GM18498 (cell line): ENCODE data around the gene ROPN1.
"Not testable (repeated sequence)": the region's sequence is repeated elsewhere in the genome, so short reads cannot be mapped to it uniquely, and the experiment has no call there.

ENCODE experiments used
- ATAC-seq: cut with Tn5 transposase; IDR thresholded peaks from one replicate; pipeline ENCODE4 v1.9.1; 2021; ENCODE audit warnings: mild to moderate bottlenecking, moderate library complexity; ENCODE audit not compliant: unreplicated experiment

The ROPN1 gene

GRCh38 chr3:124001366-124001765 is 9.4 kb upstream of the ROPN1 start:
- not testable (repeated sequence) for ATAC-seq

DNA sequence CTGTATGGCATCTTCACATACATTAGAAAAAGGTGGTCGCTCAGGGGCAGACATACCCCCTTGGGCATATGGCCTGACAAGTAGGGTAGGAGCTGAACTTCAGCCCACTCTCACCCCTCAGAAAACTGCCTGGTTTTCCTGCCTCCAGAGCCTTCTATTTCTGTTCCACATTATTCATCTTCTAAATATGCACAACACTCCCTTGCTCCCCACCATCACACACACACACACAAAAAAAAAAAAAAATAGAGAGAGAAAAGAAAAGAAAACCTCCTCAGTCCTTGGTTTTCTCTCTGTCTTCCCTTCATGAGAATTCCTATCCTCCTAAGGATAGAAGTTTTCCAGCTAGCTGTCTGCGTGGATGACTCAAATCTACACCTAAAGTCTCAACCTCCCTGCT is 5.6 kb upstream of the ROPN1 start:
- no peak for ATAC-seq

GRCh38 chr3:123993818-123994217 is 1.9 kb upstream of the ROPN1 start:
- no peak for ATAC-seq

DNA sequence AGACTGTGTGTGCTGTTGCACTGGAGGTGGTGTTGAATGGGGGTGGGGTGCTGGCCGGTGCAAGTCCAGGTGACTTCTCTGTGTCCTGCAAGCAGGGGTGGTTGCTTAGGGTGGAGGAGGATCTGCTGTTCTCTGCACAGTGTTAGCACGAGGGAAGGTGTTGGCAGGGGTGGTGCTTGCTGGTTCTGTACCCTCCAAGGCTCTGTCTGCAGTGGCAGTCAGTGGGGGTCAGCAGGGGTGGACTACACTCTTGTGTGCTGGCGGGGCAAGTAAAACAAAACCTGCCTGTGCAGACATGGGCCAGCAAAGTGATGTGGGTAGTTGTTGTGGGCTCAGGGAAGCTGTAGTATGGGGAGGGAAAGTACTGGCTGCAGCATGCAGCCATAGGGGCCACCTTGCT is 5.5 kb downstream of the ROPN1 start:
- no peak for ATAC-seq

DNA sequence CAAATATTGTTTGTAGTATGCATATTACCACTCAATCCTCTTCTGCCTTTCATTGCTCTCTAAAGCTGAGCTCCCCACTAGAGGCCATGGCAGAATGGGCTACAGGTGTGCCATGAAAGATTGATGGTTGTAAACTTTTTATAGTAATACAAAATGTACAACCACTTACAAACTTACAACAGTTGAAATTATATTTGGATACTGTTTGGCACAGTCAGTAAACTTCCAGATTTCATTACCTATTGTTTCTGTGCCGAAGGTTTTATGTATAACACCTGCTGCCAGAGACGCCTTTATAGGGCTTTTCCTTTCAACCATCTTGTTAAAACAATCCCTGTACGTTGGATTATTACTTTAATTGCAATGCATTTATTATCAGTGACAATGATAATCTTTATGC is 7.0 kb downstream of the ROPN1 start:
- ATAC-seq = no peak

DNA sequence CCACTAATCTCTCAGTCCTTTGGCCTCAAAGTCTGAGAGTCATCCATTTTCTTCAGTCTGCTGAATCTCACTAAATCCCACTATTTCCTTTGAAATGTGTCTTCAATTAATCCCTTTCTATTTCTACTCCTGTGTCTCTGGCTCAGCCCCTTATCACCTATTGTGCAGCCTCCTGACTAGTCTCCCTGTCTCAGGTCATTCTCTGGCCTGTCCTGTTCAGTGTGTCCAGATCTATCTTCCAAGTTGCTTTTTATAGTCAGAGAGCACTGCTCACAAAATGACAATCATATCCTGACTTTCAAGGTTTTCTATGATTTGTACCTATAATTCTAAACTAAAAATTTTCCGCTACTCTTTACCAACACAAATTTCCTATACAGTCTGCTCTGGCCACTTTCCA is 7.6 kb downstream of the ROPN1 start:
- ATAC-seq = no peak

GRCh38 chr3:123981317-123981716 is 10.6 kb downstream of the ROPN1 start:
- ATAC-seq = not testable (repeated sequence)

DNA sequence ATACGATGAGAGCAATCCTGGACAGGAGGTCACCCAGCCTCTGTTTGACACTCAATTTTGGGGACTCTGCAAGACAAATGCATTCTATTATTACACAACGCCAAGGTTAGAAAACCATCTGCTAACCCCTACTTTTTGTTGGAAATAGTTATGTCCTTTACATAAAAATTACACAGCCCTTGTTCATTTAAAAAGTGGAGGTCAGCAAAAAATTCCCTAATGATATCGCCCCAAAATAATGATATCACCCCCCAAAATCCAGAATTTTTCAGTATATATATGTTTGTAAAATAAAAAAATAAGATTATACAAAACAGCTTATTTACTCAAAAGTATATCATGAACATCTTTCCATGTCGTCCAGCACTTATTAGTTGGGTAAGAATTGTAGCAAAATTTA is 11.4 kb downstream of the ROPN1 start:
- no peak for ATAC-seq

- ATAC-seq = not testable (repeated sequence)
These were observed 12.1 kb downstream of the ROPN1 start for GRCh38 chr3:123979525-123980501.

DNA sequence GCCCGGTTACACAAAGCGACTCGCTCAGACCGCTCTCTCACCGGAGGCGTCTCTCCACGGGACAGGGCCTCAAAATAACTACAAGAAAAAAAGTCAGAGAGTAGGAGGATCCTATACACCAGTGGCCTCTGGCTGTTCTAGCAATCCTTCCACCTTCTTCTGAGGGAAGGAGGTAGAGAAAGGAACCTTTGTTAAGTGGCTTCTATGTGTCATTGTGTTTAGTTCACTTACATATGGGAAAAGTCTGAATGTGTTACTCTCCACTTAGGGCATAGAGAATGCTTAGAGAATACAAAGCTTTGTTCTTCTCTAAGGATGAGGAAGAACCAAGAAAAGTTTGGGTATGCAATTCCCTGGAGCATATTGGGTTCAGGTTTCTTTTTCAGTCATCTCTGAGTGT is 15.0 kb downstream of the ROPN1 start:
- not testable (repeated sequence) for ATAC-seq

DNA sequence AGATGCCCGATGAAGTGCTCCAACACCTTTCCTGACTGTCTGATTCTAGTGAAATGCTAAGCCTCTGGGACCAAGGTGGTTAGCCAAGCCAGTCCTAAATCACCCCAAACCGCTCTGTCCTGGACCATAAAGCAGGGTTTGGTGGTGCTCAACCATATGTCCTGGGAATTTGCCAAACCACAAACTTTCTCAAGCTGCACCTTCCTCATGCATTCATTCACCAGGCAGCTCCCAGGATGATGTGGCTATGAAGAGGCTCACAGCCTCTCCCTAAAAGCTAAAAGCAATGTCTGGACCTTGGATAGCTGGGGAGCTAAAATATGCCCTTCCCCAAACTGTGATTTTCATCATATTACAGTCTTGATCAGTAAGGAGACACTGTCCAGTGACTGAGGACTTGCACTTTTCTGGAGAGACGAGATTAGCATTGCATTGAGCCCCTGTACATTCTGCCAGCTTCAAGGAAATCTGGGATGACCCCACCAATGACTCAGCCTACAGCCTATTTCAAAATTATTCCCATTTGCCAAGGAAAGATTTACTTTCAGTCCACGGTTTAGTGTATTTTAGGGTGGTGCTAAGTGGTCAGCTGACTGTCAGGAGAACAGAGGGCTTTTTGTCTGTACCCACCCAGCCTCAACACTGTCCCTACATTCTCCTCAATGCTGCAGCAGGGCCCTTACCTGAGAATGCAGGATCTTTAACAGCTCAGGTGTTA is 15.6 kb downstream of the ROPN1 start:
- ATAC-seq = not testable (repeated sequence)

- ATAC-seq = not testable (repeated sequence)
These were observed 16.9 kb downstream of the ROPN1 start for GRCh38 chr3:123975030-123975429.

DNA sequence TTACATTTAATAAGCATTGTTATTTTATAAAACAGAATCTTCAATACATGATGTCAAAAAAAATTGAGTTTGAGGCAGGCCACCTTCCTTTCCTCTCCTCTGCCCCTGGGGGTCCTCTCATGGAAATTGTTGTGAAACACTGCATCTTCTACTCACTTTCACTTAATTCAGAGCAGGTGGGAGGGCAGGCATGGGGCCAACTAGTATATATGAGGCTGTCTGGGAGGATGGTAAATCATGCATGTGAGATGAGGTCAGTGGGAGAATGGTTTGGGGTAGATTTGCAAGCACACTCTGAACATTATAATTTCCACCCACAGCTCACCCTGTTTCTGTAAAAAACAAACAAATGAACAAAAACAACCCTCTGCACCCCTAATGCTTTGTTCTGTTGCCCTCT is 20.5 kb downstream of the ROPN1 start:
- ATAC-seq = no peak

GRCh38 chr3:123967260-123967659 is 24.7 kb downstream of the ROPN1 start:
- ATAC-seq = not testable (repeated sequence)

GRCh38 chr3:123966799-123967198 is 25.1 kb downstream of the ROPN1 start:
- ATAC-seq = peak; percentile 70

DNA sequence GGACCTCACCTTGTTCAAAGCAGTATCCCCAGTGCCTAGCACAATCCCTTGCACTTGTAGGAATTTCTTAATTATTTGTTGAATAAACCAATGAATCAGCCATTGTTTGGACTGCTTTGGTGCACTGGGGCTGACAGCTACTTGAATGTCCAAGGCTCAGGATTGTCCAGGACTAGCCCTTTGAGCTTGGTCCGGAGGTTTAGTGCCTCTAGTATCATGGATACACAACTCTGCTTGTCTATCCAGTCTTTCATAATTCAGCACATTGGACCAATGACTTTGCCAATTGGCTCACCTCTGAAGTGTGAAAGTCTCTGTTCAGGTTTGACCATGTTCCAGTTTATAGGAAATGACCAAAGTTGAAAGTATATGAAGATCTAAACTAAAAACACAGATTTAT is 27.1 kb downstream of the ROPN1 start:
- not testable (repeated sequence) for ATAC-seq

DNA sequence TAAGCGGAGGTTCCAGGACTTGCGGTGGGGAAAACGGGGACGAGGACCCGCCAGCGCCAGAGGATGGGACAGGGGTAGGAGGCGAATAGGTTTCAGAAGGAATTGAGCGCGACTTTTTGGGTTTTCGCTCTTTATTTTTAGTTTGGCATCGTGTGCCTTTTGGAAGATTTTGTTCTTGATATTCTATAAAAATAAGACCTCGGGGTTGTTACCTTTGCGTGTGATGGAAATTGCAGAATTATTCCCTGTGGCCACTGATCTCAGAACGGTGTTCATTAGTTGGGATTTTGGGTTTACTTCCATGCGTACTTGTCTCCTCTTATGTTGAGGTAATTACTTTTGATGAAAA is 30.4 kb downstream of the ROPN1 start:
- no peak for ATAC-seq

DNA sequence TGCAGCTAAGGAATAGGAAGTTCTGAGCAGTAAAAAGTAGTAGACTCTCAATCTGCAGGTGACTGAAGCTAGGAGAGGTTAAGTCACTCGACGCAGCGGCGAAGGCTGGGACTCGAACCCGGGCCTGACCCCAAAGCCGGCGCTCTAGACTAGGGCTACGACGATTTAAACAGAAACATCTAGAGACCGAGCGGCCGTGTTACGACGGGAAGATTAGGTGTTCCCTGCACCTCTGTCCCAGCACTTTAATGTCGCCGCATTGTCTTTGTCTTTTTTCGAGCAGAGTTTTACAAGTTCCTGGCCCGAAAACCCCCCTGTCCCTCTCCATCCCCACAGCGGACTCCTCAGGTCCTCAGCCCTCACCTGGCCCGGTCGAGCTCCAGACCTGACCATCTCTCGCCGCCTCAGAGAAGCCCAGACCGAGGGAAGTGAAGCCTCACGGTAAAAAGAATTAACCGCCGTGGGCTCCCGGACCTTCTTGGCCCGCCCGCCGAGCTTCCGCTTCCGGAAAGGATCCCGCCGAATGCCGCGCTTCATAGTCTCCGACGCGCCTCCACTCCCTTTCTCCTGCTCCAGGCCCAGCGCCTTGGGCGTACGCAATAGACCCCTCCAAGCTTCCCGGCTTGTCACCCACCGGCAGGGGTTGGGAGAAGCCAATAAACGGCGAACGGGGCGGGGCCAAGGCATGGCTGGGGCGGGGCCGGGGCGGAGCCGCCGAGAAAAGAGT is 31.0 kb downstream of the ROPN1 start, which contains the start of gene CCDC14:
Gene CCDC14 (minus strand): TSS at position 449 of the 727 bp plus-strand sequence. CDS start 56 bp downstream, at position 393.
- ATAC-seq = peak; percentile 92

GRCh38 chr3:123953735-123954134 is 38.2 kb downstream of the ROPN1 start:
- peak; percentile 84 for ATAC-seq

- no peak for ATAC-seq
These were observed 38.9 kb downstream of the ROPN1 start for GRCh38 chr3:123952844-123953520.
